CD4-positive, alpha-beta T cell treated with Interleukin-17A for 4 hours (primary cell): ENCODE data around the gene PRSS27.
"Not testable (repeated sequence)": the region's sequence is repeated elsewhere in the genome, so short reads cannot be mapped to it uniquely, and the experiment has no call there.

Experiments used
- DNase-seq: peaks from one replicate; pipeline ENCODE4 v3.0.0-alpha.2; 2020; ENCODE audit warnings: mixed read lengths

The PRSS27 gene

DNA sequence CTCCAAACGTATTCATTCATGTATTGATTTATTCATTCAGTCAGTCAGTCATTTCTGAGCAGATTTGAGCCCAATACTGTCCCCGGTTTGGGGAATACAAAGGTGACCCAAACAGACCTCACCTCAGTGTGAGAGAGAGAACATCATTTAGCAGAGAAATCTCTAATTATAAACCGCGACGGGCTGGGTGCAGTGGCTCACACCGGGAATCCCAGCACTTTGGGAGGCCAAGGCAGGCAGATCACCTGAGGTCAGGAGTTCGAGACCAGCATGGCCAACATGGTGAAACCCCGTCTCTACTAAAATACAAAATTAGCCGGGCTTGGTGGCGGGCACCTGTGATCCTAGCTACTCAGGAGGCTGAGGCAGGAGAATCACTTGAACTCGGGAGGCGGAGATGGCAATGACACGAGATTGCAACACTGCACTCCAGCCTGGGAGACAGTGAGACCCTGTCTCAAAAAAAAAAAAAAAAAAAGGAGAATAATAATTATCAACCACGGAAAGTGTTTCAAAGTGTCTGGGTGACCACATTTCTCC, 1.7 kb upstream of the PRSS27 start:
- not testable (repeated sequence) for DNase-seq

DNA sequence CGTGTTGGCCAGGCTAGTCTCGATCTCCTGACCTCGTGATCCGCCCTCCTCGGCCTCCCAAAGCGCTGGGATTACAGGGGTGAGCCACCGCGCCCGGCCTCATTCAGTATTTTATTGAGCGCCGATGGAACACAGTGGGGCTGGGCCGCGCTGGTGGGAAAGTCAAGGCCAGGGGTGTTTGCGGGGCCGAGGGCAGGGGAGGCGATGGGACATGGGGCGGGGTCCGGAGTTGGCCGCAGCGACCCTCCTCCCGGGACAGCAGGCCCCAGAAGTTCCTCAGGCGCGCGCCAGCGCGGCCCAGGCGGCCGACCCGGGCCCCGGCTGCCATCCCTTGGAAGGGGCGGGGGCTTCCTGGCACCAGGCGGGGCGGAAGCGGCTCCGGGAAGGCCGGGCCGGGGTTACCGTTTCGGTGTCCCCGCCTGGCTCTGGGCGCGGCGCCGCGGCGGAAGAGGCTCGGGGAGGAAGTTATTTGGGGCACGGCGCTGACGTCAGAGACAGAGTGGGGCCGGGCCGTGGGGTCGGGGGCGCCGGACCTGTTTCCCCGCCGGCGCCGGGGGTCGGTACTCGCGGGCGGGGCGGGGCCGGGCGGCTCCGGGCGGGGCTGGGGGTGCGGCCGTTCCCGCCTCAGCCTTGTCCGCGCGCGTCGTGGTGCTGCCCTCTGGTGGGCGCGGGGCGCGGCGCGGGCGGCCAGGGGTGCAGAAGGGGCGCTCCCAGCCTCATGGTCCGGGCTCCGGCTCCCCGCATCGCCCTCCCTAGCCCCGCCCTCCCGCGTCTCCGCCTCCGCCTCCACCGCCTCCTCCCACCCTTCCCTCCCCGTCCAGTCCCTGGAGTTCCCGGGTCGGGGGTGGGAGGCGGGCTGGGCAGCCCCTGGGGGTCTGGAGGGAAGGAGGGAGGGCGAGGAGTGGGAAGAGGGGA, 952 bp upstream of the PRSS27 start:
- peak; percentile 85 for DNase-seq

DNA sequence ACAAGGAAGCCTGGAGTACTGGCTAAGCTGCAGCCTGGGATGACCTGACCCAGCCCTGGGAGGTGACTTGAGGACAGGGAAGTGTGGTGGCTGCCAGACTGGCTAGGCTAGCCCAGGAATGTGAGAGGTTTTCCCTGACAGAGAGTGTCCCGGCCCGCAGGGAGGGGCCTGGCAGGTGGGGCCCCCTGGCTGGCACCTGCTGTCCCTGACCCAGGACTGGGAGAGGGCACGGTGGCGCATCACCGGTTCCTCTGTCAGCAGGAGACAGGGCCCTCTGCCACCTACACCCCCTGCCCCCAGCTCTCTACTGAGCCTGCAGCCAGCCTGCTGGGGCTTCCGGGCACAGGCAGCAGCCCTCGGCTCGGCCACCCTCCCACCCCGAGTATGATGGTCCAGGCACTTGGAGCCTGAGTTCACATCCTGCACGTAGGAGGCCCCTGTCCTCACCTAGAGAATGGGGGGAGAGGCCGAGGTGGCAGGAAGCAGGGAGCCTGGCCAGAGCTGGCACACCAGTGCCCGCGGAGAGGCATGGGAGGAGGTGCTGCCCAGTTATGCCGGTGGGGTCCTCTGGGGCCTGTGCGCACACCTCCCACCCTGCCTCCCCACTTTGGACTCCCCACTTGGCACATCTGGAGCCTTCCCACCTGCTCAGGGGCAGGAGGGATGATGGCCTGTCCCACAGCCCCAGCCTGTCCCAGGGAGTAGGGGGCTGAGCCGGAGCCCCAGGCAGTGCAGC, 528 bp downstream of the PRSS27 start:
- no peak for DNase-seq

DNA sequence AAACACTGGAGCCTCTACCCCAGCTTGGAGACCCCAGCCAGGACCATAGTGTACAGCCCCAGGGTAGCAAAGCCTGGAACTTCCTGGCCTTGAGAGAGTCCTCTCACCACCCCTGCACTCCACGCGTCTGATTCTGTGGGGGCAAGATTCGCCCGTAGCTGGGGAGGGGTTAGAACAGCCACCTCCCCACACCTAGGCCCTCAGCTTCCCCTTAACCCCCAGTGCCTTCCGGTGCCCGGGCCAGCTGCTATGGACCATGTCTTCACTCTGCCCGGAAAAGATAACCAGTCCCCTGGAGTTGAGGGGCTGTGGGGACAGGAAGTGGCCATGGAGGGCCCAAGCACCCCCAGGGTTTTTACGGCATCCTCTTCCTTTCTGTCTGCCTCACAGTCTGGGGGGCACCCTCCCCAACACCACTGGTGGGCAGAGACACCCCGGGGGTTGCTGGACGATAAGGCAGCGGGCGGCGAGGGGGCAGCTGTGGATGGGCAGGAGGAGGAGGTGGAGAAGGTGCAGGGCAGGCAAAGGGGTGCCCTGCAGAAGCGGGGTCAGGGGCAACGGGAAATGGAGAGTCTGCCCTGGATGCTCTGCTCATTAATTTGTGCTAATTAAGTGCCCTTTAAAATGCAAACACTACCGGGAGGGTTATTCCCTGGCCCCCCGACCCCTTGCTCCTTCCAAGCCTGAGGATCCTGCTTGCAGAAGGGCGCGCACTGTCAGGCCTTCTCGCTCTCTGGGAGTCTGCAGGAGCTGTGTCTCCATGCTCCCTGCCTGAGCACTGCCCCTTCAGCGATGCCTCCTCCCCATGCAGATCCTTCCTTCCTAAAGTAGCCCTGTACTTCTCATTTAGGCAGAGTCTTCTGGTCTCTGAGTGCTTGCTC, 2.4 kb downstream of the PRSS27 start:
- DNase-seq = no peak

DNA sequence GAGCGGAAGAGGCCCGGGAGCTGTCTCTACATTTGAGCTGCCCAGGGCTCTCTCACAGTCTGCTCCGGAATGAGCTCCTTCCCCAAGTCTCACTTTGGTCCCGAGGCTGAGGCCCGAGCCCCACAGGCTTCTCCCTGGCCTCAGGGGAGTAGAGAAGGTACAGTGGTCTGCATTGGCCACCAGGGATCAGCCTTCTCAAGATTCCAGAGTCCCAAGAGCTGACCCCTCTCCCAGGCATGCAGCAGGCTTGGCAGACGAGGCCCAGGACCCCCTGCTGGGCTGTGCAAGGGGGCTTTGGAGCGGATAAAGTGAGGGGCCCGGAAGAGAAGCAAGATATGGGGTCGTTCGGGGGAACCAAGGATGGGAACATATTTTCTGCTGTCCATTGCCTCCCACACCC, 3.1 kb downstream of the PRSS27 start:
- DNase-seq = no peak

DNA sequence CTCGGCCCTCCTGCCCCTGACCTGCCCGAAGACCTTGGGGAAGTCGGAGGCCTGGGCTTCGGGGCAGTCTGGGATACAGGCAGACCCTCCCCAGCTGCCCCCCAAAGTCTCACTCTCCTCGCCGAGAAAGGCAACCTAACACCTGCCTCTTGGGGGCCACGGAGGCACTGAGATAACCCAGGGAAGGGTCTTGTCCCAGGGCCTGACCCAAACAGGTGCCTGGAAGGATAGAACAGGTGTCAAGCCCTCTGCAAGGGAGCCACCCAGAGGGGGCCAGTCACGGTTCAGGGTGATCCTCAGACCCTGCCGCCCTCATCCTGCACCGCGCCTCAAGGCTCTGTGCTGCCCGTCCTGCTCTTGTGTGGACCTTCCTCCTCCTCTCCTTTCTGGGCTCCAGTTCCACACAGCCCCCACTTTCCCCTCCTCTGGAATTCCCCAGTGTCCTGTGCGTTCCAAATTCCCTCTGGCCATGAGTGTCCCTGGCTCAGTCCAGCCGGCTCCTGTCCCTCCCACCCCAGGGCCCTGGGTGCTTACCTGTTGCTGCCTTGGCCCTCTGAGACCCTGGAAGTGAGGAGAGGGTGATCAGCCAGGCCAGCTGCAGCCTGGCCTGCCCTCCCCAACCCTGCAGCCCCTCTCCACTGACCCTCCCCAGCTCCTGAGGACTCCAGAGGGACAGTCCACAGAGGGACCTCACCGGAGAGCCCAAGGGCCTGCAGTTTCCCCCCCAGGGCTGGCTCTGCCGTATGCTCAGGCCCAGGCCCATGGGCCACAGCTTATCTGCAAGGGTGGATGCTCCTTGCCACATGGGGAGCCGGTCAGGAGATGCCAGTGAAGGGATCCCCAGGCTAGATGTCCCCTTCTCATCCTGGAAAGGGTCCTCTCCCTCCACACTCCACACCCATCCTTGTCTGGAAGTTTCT, 3.8 kb downstream of the PRSS27 start:
- no peak for DNase-seq

DNA sequence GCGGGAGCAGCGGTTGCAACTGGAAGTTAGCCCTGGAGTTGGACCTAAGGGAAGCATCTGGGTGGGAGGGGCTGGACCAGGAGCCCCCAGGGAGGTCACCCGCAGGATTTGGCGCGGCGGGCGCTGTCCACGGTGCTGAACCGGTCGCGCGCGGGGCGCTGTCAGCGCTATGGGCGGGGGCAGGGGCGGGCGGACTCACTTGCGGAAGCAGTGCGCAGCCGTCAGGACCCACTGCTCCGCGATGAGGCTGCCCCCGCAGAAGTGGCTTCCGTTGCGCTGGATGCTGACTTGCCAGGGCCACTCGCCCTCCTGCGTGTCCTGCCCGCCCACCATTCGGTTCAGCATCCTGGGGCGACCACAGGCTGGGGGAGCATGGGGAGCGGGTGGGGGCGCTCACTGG, 4.5 kb downstream of the PRSS27 start:
- DNase-seq = peak; percentile 86

DNA sequence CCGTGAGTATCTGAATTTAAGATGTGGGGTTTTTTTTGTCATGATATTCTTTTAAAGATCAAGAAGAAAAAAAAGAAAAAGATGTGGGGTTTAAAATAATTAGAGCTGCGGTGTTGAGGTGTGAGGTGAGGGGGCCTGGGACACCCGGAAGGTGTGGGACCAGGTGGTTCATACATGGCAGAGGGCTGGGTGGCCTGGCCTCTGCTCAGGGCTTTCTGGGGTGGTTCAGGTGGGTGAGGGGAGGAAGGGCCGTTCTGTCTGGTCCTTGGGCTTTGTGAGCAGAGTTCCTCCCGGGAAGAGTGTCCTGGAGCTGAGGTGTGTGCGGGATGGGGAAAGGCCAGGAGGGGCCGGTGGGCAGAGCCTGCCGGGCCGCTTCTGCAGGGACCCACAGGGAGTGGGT, 5.0 kb downstream of the PRSS27 start:
- DNase-seq = no peak

DNA sequence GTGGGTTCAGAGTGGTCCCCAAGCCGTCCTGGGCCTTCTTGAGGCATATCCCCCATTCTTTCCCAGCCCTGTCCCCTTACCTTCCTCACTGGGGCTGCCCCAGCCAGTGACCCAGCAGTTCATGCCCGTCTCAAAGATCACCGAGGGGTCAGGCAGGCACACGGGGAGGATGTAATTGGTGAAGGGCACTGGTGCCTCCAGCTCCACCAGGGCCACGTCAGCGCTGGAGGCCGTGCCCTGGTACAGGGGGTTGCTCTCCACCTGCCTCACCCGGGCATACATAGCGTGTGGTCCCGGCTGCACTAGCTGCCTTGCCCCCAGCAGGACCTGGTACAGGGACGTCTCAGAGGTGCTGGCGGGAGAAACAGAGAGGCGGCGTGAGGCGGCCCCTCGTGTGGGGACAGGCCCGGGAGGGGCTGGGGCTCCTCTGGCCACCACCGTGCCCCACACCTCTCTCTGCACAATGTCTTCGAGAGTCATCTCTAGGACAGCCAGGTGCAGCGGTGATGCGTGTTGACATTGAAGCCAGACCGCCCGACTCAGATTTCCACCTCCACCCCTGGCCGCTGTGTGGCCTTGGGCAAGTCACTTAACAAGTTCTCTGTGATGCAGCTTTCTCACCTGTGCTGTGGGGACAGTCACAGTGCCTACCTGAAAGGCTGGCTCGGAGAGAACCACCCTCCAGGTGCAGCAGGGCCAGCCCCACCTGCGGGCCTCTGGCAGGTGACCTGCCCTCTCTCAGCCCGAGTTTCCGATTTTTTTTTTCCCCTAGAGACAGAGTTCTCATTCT, 5.8 kb downstream of the PRSS27 start:
- no peak for DNase-seq

DNA sequence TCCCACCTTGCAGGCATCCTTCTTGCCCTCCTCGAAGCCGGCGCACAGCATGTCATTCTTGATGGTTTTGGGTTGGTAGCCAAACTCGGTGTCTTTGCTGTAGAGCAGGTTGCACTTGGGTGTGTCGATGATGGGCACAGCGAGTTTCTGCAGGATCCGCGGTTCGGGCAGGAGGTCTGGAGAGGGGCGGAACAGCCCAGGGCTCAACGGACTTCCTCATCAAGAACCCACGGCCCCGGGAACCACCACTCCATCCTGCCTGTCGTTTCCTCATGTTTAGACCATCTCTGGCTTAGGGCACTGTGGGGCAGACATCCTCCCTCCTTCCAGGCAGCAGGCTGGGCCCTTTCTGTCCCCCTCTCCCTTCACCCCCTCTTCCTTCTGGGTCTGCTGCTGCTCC, 6.5 kb downstream of the PRSS27 start:
- DNase-seq = no peak

DNA sequence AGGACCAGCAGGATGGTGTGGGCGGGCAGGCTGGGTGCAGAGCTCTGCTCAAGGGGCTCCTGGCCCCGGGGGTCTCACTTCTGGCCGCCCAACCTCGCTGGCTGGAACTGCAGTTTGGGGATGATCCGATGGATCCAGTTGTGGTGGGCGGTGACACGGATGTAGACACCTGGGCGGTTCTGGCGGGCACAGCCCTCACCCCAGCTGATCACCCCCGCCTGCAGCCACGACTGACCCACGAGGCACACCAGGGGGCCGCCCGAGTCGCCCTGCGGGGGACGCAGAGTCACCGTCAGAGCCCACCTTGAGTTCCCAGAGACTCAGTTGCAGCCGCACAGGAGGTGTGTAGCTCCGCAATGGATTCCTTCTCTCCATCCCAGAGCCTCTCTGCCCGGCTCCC, 7.5 kb downstream of the PRSS27 start:
- no peak for DNase-seq

DNA sequence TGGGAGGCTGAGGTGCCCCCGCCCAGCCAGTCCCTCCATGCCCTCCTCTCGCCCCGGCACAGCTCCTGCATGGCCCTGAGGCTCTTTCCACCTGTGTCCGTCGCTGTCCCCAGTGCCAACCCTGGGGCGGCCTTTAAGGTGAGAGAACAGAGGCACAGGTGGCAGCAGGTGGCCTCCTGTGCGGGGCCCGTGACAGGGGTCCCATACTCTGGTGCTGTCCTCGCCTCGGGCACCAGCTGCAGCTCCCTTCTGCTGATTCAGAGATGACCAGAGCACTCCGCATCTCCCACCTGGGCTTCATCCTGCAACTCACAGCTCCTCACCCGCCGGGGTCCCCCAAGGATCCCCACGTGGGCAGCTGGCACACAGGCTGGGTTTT, 8.0 kb downstream of the PRSS27 start:
- DNase-seq = no peak

DNA sequence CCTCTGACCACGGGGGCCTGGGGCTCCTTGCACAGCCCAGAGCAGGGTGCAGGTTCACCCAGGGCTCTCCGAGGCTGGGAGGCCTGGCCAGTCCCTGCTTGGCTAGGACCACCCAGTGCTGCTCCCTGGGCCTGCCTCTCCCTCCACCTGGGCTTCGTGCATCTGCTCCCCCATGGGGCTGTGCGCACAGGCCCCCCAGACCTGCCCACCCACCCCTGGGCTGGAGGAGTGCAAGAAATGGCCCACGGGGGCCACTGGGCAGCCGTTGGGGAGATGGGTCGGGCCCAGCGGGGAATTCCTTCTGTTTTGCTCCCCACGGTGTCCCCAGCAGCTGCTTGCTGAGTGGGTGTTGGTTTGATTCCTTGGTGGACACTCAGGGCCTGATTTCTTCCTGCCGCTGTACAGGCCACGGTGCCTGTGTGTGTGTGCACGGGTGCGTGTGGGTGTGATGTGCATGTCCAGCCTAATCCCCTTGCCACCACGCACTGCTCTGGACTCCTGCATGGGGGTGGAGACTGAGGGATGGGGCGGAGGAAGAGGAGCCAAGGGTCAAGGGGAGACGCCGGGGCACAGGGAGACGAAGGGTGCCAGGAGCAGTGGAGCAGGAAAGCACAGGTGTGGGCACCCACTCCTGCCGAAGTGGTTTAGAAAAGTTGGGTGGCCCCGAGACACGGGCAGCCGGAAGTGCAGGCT, 8.5 kb downstream of the PRSS27 start:
- no peak for DNase-seq

DNA sequence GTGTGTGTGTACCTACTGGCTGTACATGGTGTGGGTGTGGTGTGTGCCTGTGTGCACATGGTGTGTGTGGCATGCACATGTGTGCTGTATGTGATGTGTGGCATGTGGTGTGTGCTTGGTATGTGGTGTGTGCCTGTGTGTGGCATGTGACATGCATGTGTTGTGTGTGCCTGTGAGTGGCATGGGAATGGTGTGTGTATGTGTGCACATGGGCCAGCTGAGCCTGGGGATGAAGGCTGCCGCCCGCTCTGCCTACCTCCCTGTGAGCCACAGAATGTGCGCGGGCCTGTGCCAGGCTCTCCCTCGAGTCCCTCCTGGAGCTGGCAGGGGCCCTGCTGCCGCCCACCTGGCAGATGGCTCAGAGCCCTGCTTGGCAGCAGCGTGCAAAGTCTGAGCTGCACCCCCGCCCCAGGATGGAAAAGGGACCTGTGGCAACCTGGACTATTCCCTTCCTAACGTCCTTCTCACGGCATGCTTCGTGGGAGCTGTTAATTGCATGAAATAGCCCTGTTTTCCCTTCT, 9.3 kb downstream of the PRSS27 start:
- no peak for DNase-seq

DNA sequence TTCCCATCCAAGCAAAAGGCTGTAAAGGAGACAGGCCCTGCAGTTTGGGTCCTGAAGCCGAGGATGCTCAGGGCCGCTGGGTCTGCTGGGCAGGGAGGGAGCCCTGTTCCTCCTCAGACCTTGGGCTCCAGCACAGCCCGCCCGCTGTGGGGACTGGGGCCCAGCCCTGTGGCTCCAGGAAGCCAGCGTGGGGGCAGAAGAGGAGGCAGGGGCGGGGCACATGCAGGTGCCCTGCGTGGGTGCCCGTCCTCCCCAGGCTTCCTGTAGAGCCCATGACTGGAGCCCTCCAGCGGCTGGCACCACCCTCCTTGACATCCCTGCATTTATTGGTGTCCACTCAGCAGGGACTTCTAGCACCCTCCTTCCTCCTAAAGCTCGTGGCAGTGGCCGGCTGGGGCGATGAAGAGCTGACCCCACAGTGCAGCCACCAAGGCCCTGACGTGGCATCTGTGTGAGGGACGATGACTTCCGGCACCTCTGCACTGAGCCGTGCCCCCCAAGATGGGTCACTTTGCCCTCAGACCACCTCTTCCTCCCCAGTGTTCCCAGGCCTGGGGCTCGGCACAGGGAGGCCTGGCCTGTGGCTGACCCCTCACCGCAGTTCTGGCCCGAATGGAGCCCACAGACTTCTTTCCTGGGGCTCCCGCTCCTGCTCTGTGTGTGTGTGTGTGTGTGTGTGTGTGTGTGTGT, 9.9 kb downstream of the PRSS27 start:
- DNase-seq = no peak

DNA sequence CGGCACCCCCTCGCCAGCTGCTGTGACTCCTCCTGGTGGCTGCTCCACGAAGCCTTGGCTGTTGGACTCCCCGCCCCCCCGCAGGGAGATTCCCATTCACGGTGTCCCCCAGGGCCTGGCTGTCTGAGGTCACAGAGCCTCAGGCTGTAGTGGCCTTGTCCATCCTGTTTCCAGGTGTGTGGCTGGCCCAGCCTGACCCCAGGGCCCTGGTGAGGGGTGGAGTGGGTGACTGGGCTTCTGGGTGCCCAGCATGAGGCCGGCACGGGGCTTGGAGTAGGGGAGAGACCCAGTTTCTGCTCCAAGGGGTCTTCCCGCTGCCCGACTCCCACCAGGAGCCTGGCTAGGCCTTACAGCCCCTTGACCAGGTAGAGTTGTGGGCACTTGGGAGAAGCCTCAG, 10.4 kb downstream of the PRSS27 start:
- DNase-seq = no peak

DNA sequence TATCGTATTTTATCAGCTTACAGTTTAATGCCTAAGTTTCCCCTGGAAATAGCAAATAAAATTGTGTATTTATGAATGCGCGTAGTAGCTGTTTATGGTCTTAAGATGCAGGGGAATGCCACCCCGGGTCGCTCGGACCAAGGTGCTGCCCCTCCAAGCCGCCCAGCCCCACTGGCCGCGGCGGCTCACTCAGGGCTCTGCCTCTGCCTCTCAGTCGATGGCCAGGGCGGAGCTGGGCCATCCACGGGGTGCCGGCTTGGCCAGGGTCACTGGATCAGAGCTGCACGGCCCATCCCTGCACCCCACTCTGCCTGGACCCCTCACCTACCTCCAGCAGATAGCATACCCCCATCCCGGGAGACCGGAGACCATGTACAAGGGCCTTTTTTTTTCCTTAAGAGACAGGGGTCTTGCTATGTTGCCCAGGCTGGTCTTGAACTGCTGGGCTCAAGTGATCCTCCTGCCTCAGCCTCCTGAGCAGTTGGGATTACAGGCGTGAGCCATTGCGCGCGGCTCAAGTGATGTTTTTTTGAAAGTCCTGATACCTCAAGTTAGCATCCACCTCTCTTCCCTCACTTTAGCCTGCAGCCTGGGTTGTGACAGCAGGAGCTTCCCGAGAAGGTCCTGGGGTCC, 11.0 kb downstream of the PRSS27 start:
- no peak for DNase-seq

DNA sequence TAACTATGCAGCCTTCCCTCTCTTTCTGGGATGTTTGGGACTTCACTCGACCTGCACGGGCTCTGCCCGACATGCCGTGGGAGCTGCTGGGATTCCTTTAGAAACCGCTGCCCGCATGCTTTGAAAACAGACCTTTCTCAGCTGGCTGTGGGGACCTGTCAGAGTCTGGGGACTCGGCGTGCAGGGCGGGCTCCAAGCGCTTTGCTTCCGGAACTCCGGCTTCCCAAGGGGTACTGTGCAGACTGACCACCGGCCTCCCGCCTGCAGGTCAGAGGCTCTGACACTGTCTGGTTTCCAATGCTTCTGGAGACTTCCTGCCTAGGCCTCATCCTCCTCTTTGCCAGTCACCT, 11.8 kb downstream of the PRSS27 start:
- DNase-seq = no peak
